H9 (cell line): ENCODE measurements around the gene ANKH. TPM values are rescaled to one million over a fixed set of nuclear protein-coding genes. Genes with fewer than 3 reads are reported as not detected.

Source experiments
- DNase-seq: peaks from one replicate; pipeline ENCODE4 v3.0.0-alpha.2; 2017
- H2AFZ ChIP-seq: one replicate; pipeline ENCODE4 v1.6.1; 2013; ENCODE audit warnings: mild to moderate bottlenecking, low read length, control low read depth, moderate library complexity
- H2AK5ac ChIP-seq: 2 replicates; pipeline ENCODE4 v1.6.1; 2013; ENCODE audit warnings: low read length, control low read depth, mixed read lengths; ENCODE audit not compliant: insufficient read length
- H2BK120ac ChIP-seq: one replicate; pipeline ENCODE4 v1.6.1; 2013; ENCODE audit warnings: low read depth, mild to moderate bottlenecking, low read length, control low read depth, inconsistent platforms; ENCODE audit not compliant: poor library complexity, severe bottlenecking
- H2BK12ac ChIP-seq: 2 replicates; pipeline ENCODE4 v1.6.1; 2013; ENCODE audit warnings: low read length, control low read depth, mixed read lengths, low read depth; ENCODE audit not compliant: insufficient read length
- H2BK15ac ChIP-seq: 2 replicates; pipeline ENCODE4 v1.6.1; 2013; ENCODE audit warnings: low read depth, low read length, control low read depth
- H2BK20ac ChIP-seq: one replicate; pipeline ENCODE4 v1.6.1; 2013; ENCODE audit warnings: low read depth, mild to moderate bottlenecking, low read length, control low read depth, inconsistent platforms; ENCODE audit not compliant: poor library complexity, severe bottlenecking
- H2BK5ac ChIP-seq: 2 replicates; pipeline ENCODE4 v1.6.1; 2013; ENCODE audit warnings: low read length, control low read depth, mixed read lengths; ENCODE audit not compliant: insufficient read length
- H3K14ac ChIP-seq: 2 replicates; pipeline ENCODE4 v1.6.1; 2013; ENCODE audit warnings: low read length, control low read depth; ENCODE audit not compliant: insufficient read depth
- H3K18ac ChIP-seq: 2 replicates; pipeline ENCODE4 v1.6.1; 2013; ENCODE audit warnings: low read depth, mild to moderate bottlenecking, mixed read lengths, low read length, control low read depth; ENCODE audit not compliant: insufficient read length
- H3K23ac ChIP-seq: 2 replicates; pipeline ENCODE4 v1.6.1; 2013; ENCODE audit warnings: low read length, control low read depth, mixed read lengths, low read depth; ENCODE audit not compliant: insufficient read length
- H3K23me2 ChIP-seq: 2 replicates; pipeline ENCODE4 v1.6.1; 2013; ENCODE audit warnings: low read depth, mild to moderate bottlenecking, mixed read lengths, low read length, control low read depth; ENCODE audit not compliant: insufficient read length, poor library complexity, severe bottlenecking
- H3K27ac ChIP-seq: 2 replicates; pipeline ENCODE4 v1.5.1; 2013; ENCODE audit warnings: low read length, control low read depth, mixed read lengths, low read depth; ENCODE audit not compliant: insufficient read length
- H3K27me3 ChIP-seq: 2 replicates; pipeline ENCODE4 v1.6.1; 2013; ENCODE audit warnings: low read length, control low read depth, inconsistent platforms; ENCODE audit not compliant: insufficient read depth
- H3K4ac ChIP-seq: 2 replicates; pipeline ENCODE4 v1.6.1; 2013; ENCODE audit warnings: low read depth, mild to moderate bottlenecking, control low read depth, inconsistent platforms, low read length, moderate library complexity
- H3K4me1 ChIP-seq: 2 replicates; pipeline ENCODE4 v1.6.1; 2013; ENCODE audit warnings: low read length, control low read depth, inconsistent platforms; ENCODE audit not compliant: insufficient read depth
- H3K4me2 ChIP-seq: 2 replicates; pipeline ENCODE4 v1.6.1; 2013; ENCODE audit warnings: low read length, control low read depth, mixed read lengths; ENCODE audit not compliant: insufficient read length, insufficient read depth
- H3K56ac ChIP-seq: 2 replicates; pipeline ENCODE4 v1.6.1; 2013; ENCODE audit warnings: low read depth, mild to moderate bottlenecking, mixed read lengths, low read length, control low read depth; ENCODE audit not compliant: insufficient read length
- H3K79me1 ChIP-seq: 2 replicates; pipeline ENCODE4 v1.6.1; 2013; ENCODE audit warnings: low read depth, mild to moderate bottlenecking, moderate library complexity, low read length, control low read depth, inconsistent platforms; ENCODE audit not compliant: insufficient read depth, poor library complexity, severe bottlenecking
- H3K79me2 ChIP-seq: 2 replicates; pipeline ENCODE4 v1.6.1; 2013; ENCODE audit warnings: low read length, control low read depth, inconsistent platforms; ENCODE audit not compliant: insufficient read depth
- H3K9ac ChIP-seq: 2 replicates; pipeline ENCODE4 v1.6.1; 2013; ENCODE audit warnings: low read length, control low read depth, mixed read lengths; ENCODE audit not compliant: insufficient read length; ENCODE audit errors: extremely low read depth
- H3K9me3 ChIP-seq: one replicate; pipeline ENCODE4 v1.6.1; 2013; ENCODE audit warnings: low read depth, low read length, inconsistent platforms; ENCODE audit not compliant: control insufficient read depth
- H3T11ph ChIP-seq: one replicate; pipeline ENCODE4 v1.6.1; 2013; ENCODE audit warnings: mild to moderate bottlenecking, low read length, control low read depth, inconsistent platforms
- H4K20me1 ChIP-seq: one replicate; pipeline ENCODE4 v1.6.1; 2013; ENCODE audit not compliant: control insufficient read depth, insufficient read length, insufficient read depth
- H4K5ac ChIP-seq: 2 replicates; pipeline ENCODE4 v1.6.1; 2013; ENCODE audit warnings: low read depth, mild to moderate bottlenecking, mixed read lengths, low read length, control low read depth; ENCODE audit not compliant: insufficient read length
- H4K8ac ChIP-seq: replicated peaks from 2 replicates; pipeline ENCODE4 v1.6.1; 2013; ENCODE audit warnings: low read length, control low read depth, mixed read lengths, low read depth; ENCODE audit not compliant: insufficient read length
- H4K91ac ChIP-seq: 2 replicates; pipeline ENCODE4 v1.6.1; 2013; ENCODE audit warnings: low read depth, mild to moderate bottlenecking, moderate library complexity, mixed read lengths, low read length, control low read depth; ENCODE audit not compliant: insufficient read length
- H3K27ac Mint-ChIP-seq, 3 experiments: 2 replicates in 2 of 3; 3 replicates in 1 of 3; pipeline ENCODE4 v1.8.0; 2020 to 2021; ENCODE audit warnings: mixed read lengths in 3 of 3, mild to moderate bottlenecking in 1 of 3, moderate library complexity in 1 of 3
- H3K27me3 Mint-ChIP-seq: 2 replicates; pipeline ENCODE4 v1.8.0; 2021; ENCODE audit warnings: low read depth, mild to moderate bottlenecking, moderate library complexity, mixed read lengths
- H3K36me3 Mint-ChIP-seq, 3 experiments: 2 replicates in 2 of 3; 3 replicates in 1 of 3; pipeline ENCODE4 v1.8.0; 2020 to 2021; ENCODE audit warnings: low read depth in 3 of 3, mixed read lengths in 3 of 3; ENCODE audit not compliant: insufficient read depth in 1 of 3
- H3K4me1 Mint-ChIP-seq, 2 experiments: 2 replicates each; pipeline ENCODE4 v1.8.0; 2020; ENCODE audit warnings: mixed read lengths in 2 of 2
- H3K4me3 Mint-ChIP-seq, 2 experiments: 2 replicates in 1 of 2; 3 replicates in 1 of 2; pipeline ENCODE4 v1.8.0; 2020 to 2021; ENCODE audit warnings: mild to moderate bottlenecking in 2 of 2, mixed read lengths in 2 of 2, moderate library complexity in 1 of 2
- H3K9me3 Mint-ChIP-seq, 2 experiments: 2 replicates in 1 of 2; 3 replicates in 1 of 2; pipeline ENCODE4 v1.8.0; 2020; ENCODE audit warnings: mild to moderate bottlenecking in 2 of 2, mixed read lengths in 2 of 2, moderate library complexity in 1 of 2
- CTCF ChIP-seq: fragments of 200-600 bp; sonication (generic); conservative IDR thresholded peaks from 3 replicates; pipeline ENCODE4 v1.8.0; 2021; ENCODE audit warnings: antibody characterized with exemption, mild to moderate bottlenecking
- WGBS: extraction: QIAGEN DNeasy Blood & Tissue Kit; methylation state at CpG from one replicate; pipeline ENCODE4 v1.1.7; 2013; ENCODE audit warnings: missing lambda C conversion rate, low lambda C conversion rate, mixed read lengths; ENCODE audit not compliant: insufficient read length; ENCODE audit errors: extremely low coverage; 5-methylcytosine and 5-hydroxymethylcytosine counted together
- total RNA-seq: library from RNA; stranded (reverse); gene quantifications from 2 replicates; pipeline ENCODE4 v1.2.1, GENCODE V29; 2021

Gene ANKH
- total RNA-seq, 1 experiment from 2014 or later, result 9.6 TPM

- H3K4me3 Mint-ChIP-seq, result no peak overlapping the region
- H3K23me2 ChIP-seq, result no peaks in the 10 kb centered on the region
- no peak for TF ChIP-seq CTCF
Measured at GRCh38 chr5:14830210-14831005, 41.2 kb downstream of the ANKH start.

More at GRCh38 chr5:14830210-14831005, 41.2 kb downstream of the ANKH start:
- Histone ChIP-seq H4K91ac (no peak overlapping the region), H4K20me1 (no peaks in the 10 kb centered on the region), H3K23ac (no peak overlapping the region), H3K79me2 (no peaks in the 10 kb centered on the region), H3T11ph (no peak overlapping the region), H2BK120ac (no peak overlapping the region), H3K56ac (no peak overlapping the region), H3K4me2 (no peak overlapping the region), H2BK15ac (no peak overlapping the region), H4K8ac (no peak overlapping the region), H3K4ac (no peak overlapping the region), H3K14ac (no peak overlapping the region), H3K18ac (no peak overlapping the region), H3K79me1 (no peaks in the 10 kb centered on the region), H3K9ac (no peak overlapping the region), H2AK5ac (no peak overlapping the region), H3K27ac (no peak overlapping the region), H2BK12ac (no peak overlapping the region), H3K4me1 (no peaks in the 10 kb centered on the region), H2BK5ac (no peak overlapping the region), H3K9me3 (no peaks in the 10 kb centered on the region), H2AFZ (no peak overlapping the region), H4K5ac (no peak overlapping the region), H3K27me3 (no peaks in the 10 kb centered on the region), H2BK20ac (no peak overlapping the region)
- Mint-ChIP-seq H3K9me3 (no peaks in the 10 kb centered on the region), H3K27ac (no peak overlapping the region), H3K4me1 (peaks cover 4 to 6% of the 10 kb centered on the region in 2 experiments), H3K36me3 (no peaks in the 10 kb centered on the region), H3K27me3 (no peaks in the 10 kb centered on the region; the same call in 1 of the 2 replicates)
- no peak for DNase-seq
- WGBS, result no CpG with 5 or more reads among the region's 12 CpGs
